ENCODE data around the gene RARA. TPM values are rescaled to one million over a fixed set of nuclear protein-coding genes. Genes with fewer than 3 reads are reported as not detected.
"Not testable (repeated sequence)": the region's sequence is repeated elsewhere in the genome, so short reads cannot be mapped to it uniquely, and the experiment has no call there.

RARA gene
- total RNA-seq, 4 donors from 2014 or later: 18.5 to 41.8 (median 28.5) TPM

DNA sequence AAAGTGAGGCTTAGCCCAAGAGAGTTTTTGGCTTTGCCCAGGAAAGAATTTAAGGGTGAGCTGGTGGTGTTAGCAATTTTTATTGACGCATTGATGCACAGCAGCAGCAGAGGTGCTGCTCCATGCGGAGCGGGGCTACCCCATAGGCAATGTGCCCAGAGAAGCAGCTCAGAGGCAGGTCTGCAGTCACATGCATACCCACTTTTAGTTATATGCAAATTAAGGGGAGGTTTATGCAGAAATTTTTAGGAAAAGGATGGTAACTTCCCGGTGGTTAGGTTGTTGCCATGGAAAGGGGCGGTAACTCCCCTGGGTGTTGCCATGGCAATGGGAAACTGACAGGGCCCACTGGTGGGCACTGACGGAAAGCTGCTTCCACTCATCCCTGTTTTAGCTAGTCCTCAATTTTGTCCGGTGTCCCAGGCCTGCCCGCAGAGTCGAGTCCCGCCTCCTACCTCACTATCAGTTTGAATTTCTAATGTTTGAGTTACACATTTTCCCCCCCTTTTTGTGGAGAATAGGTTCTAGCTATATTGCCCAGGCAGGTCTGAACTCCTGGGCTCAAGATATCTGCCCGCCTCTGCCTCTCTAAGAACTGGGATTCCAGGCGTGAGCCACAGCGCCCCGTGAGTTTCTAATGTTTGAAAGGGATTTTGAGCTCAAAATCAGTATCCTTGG is 66.0 kb downstream of the RARA start:
- TF ChIP-seq POLR2AphosphoS5 (IDR thresholded peaks at IDR 0.05) (no peak), POLR2A (IDR thresholded peaks at IDR 0.05) (no peak), EP300 (IDR thresholded peaks at IDR 0.05) (no peak)
- TF ChIP-seq, protein P1, sequence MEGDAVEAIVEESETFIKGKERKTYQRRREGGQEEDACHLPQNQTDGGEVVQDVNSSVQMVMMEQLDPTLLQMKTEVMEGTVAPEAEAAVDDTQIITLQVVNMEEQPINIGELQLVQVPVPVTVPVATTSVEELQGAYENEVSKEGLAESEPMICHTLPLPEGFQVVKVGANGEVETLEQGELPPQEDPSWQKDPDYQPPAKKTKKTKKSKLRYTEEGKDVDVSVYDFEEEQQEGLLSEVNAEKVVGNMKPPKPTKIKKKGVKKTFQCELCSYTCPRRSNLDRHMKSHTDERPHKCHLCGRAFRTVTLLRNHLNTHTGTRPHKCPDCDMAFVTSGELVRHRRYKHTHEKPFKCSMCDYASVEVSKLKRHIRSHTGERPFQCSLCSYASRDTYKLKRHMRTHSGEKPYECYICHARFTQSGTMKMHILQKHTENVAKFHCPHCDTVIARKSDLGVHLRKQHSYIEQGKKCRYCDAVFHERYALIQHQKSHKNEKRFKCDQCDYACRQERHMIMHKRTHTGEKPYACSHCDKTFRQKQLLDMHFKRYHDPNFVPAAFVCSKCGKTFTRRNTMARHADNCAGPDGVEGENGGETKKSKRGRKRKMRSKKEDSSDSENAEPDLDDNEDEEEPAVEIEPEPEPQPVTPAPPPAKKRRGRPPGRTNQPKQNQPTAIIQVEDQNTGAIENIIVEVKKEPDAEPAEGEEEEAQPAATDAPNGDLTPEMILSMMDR (IDR thresholded peaks at IDR 0.05): no peak
- Histone ChIP-seq H3K9me3 (no peaks in the 10 kb centered on the region), H3K27ac (no peak overlapping the region), H3K36me3 (no peaks in the 10 kb centered on the region), H3K27me3 (peaks cover 4% of the 10 kb centered on the region), H3K4me3 (no peak overlapping the region), H3K4me1 (no peaks in the 10 kb centered on the region)
- 81 to 85% methylated on average over 6 to 8 of the region's 14 CpGs for WGBS, 2 donors (ENCODE audit: low coverage in 1 of 2)
- ATAC-seq: no peak

GRCh38 chr17:40375786-40376185 is 66.8 kb downstream of the RARA start:
- no CpG with 5 or more reads among the region's 21 CpGs for WGBS, 2 donors (ENCODE audit: low coverage in 1 of 2)
- H3K4me1 ChIP-seq, H3K4me3 ChIP-seq, H3K27ac ChIP-seq, H3K36me3 ChIP-seq, ATAC-seq, H3K27me3 ChIP-seq, H3K9me3 ChIP-seq: not testable (repeated sequence)

- not testable (repeated sequence) for ATAC-seq, H3K4me1 ChIP-seq, H3K27me3 ChIP-seq, H3K36me3 ChIP-seq, H3K9me3 ChIP-seq, H3K27ac ChIP-seq, H3K4me3 ChIP-seq
- WGBS, 2 donors (ENCODE audit: low coverage in 1 of 2): 50% methylated on average over 3 of the region's 6 CpGs; no CpG with 5 or more reads in 1 of the 2 donors
Observed at GRCh38 chr17:40376541-40376940, 67.6 kb downstream of the RARA start.

DNA sequence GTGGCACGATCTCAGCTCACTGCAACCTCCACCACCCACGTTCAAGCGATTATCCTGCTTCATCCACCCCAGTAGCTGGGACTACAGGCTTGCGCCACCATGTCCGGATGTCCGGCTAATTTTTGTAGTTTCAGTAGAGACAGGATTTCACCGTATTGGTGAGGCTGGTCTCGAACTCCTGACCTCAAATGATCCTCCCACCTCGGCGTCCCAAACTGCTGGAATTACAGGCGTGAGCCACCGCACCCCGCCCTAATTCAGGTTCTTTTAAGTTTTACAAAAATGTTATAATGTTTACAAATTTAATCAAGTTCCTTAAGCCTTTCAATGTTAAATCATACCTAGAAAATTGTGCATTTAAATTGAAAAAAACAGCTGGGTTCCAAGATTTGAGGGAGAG is 68.9 kb downstream of the RARA start:
- 83 to 86% methylated on average over 6 to 13 of the region's 13 CpGs for WGBS, 2 donors (ENCODE audit: low coverage in 1 of 2)
- Histone ChIP-seq H3K4me1 (no peaks in the 10 kb centered on the region), H3K9me3 (no peaks in the 10 kb centered on the region), H3K27ac (no peak overlapping the region), H3K27me3 (peaks cover 7% of the 10 kb centered on the region), H3K36me3 (no peaks in the 10 kb centered on the region), H3K4me3 (no peak overlapping the region)
- no peak for ATAC-seq
- TF ChIP-seq POLR2A (IDR thresholded peaks at IDR 0.05) (no peak), EP300 (IDR thresholded peaks at IDR 0.05) (no peak), POLR2AphosphoS5 (IDR thresholded peaks at IDR 0.05) (no peak)
- TF ChIP-seq, protein P1 (IDR thresholded peaks at IDR 0.05): no peak

GRCh38 chr17:40378966-40379365 is 70.0 kb downstream of the RARA start:
- WGBS, 2 donors (ENCODE audit: low coverage in 1 of 2): 84 to 93% methylated on average over 4 to 5 of the region's 7 CpGs
- no peak for TF ChIP-seq EP300 (IDR thresholded peaks at IDR 0.05)
- TF ChIP-seq, protein P1 (IDR thresholded peaks at IDR 0.05): no peak
- TF ChIP-seq POLR2A (IDR thresholded peaks at IDR 0.05): no peak
- TF ChIP-seq POLR2AphosphoS5 (IDR thresholded peaks at IDR 0.05): no peak
- ATAC-seq: no peak

GRCh38 chr17:40382251-40382650 is 73.3 kb downstream of the RARA start:
- no peak overlapping the region for H3K27ac ChIP-seq
- peaks cover 6% of the 10 kb centered on the region for H3K27me3 ChIP-seq
- TF ChIP-seq POLR2A (IDR thresholded peaks at IDR 0.05) (no peak), EP300 (IDR thresholded peaks at IDR 0.05) (no peak), POLR2AphosphoS5 (IDR thresholded peaks at IDR 0.05) (no peak)
- TF ChIP-seq, protein P1 (IDR thresholded peaks at IDR 0.05): no peak
- 86 to 92% methylated on average over 4 of the region's 4 CpGs for WGBS, 2 donors (ENCODE audit: low coverage in 1 of 2)
- H3K4me1 ChIP-seq: no peaks in the 10 kb centered on the region
- H3K4me3 ChIP-seq: no peak overlapping the region
- no peak for ATAC-seq
- no peaks in the 10 kb centered on the region for H3K36me3 ChIP-seq
- H3K9me3 ChIP-seq: no peaks in the 10 kb centered on the region

More at GRCh38 chr17:40378966-40379365, 70.0 kb downstream of the RARA start:
- peaks cover 10% of the 10 kb centered on the region for H3K27me3 ChIP-seq
- no peak overlapping the region for H3K27ac ChIP-seq
- no peaks in the 10 kb centered on the region for H3K4me1 ChIP-seq
- no peaks in the 10 kb centered on the region for H3K9me3 ChIP-seq
- H3K4me3 ChIP-seq: no peak overlapping the region
- H3K36me3 ChIP-seq: no peaks in the 10 kb centered on the region

DNA sequence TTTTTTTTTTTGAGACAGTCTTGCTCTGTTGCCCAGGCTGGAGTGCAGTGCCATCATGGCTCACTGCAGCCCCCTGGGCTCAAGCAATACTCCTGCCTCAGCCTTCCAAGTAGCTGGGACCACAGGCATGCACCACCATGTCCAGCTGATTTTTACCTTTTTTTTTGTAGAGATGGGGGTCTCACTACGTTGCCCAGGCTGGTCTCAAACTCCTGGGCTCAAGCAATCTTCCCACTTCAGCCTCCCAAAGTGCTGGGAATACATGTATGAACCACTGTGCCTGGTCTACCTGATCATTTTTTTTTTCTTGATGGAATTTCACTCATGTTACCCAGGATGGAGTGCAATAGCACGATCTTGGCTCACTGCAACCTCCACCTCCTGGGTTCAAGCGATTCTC is 77.6 kb downstream of the RARA start:
- not testable (repeated sequence) for H3K9me3 ChIP-seq, H3K27ac ChIP-seq, H3K4me1 ChIP-seq, H3K4me3 ChIP-seq, H3K36me3 ChIP-seq, H3K27me3 ChIP-seq, ATAC-seq
- 86 to 100% methylated on average over 1 of the region's 3 CpGs for WGBS, 2 donors (ENCODE audit: low coverage in 1 of 2)

Measured in gastroesophageal sphincter (tissue), 4 donors.